Kidney (tissue), 14 donors: Measurements from ENCODE around the gene FIP1L1. TPM values are rescaled to one million over a fixed set of nuclear protein-coding genes. Genes with fewer than 3 reads are reported as not detected.

Experiments
- DNase-seq, 5 donors: peaks; one replicate each; pipeline ENCODE4 v3.0.0-alpha.2; 2013 to 2020
- FAIRE-seq: peaks from 2 replicates; lab custom pipeline; 2012; peaks lifted over from hg19 to GRCh38; lab: Jason Lieb, UNC
- H3K27ac ChIP-seq, 2 donors: one replicate each; pipeline ENCODE4 v1.7.0; 2013; ENCODE audit warnings: low read depth in 2 of 2, low read length in 2 of 2, inconsistent platforms in 1 of 2
- H3K27me3 ChIP-seq: one replicate; pipeline ENCODE4 v1.7.1; 2013; ENCODE audit warnings: low read length, inconsistent platforms; ENCODE audit not compliant: control insufficient read depth, insufficient read depth
- H3K36me3 ChIP-seq, 3 donors: one replicate each; pipeline versions ENCODE4 v1.7.0 to v1.7.1; 2013; ENCODE audit warnings: low read length in 3 of 3, control low read depth in 1 of 3, inconsistent platforms in 1 of 3; ENCODE audit not compliant: insufficient read depth in 3 of 3, control insufficient read depth in 2 of 3
- H3K4me1 ChIP-seq, 3 donors: one replicate each; pipeline versions ENCODE4 v1.7.0 to v1.7.1; 2013; ENCODE audit warnings: low read length in 3 of 3, inconsistent platforms in 1 of 3, low read depth in 1 of 3; ENCODE audit not compliant: control insufficient read depth in 2 of 3, insufficient read depth in 2 of 3
- H3K4me3 ChIP-seq, 3 donors: one replicate each; pipeline versions ENCODE4 v1.7.0 to v1.8.1; 2013; ENCODE audit warnings: low read length in 3 of 3, control low read depth in 1 of 3, inconsistent platforms in 1 of 3
- H3K9ac ChIP-seq, 3 donors: one replicate each; pipeline versions ENCODE4 v1.7.0 to v1.7.1; 2013; ENCODE audit warnings: low read length in 3 of 3, control low read depth in 1 of 3, inconsistent platforms in 1 of 3
- H3K9me3 ChIP-seq, 3 donors: one replicate each; pipeline versions ENCODE4 v1.7.0 to v1.7.1; 2013; ENCODE audit warnings: low read length in 3 of 3, control low read depth in 1 of 3, inconsistent platforms in 1 of 3; ENCODE audit not compliant: control insufficient read depth in 2 of 3, insufficient read depth in 1 of 3
- CTCF ChIP-seq: IDR thresholded peaks from 3 replicates; pipeline ENCODE4 v1.5.1; 2012; ENCODE audit warnings: mild to moderate bottlenecking, moderate library complexity, borderline replicate concordance; ENCODE audit not compliant: insufficient read depth; ENCODE audit errors: extremely low read depth
- intact Hi-C: fragments of 100-400 bp; cut with DNase I; formaldehyde crosslinking; loops from one replicate; pipeline ENCODE4 v1.11.1; 2022
- polyA plus RNA-seq: library from polyadenylated mRNA; stranded (reverse); fragments of 350-450 nt; fragmentation: Illumina TruSeq; extraction: RNeasy Lipid Tissue Mini Kit (QIAGEN cat#74804); gene quantifications from one replicate; pipeline ENCODE4 v1.2.3, GENCODE V29; 2014; ENCODE audit warnings: low read depth, low replicate concordance; ENCODE audit not compliant: insufficient read depth
- total RNA-seq: library from RNA; stranded (reverse); fragmentation: NEBNext Ultra II Directional; extraction: Animal tissue kit (Norgen Biotek cat#: 25700); gene quantifications from one replicate; pipeline ENCODE4 v1.2.1, GENCODE V29; 2021
- donor health status: control.
- donor health status: control.
- donor health status: control.
- donor health status: control.
- donor health status: control.
- donor health status: DM: yes; HTN: yes; CAD: no.
- donor health status: Normal renal cell carcinoma (clear cell type).

The FIP1L1 gene
- total and polyA plus RNA-seq, 2 donors from 2014 or later = 25.5 to 48.0 TPM

- peak within 1 kb of the TSS; percentile 73 to 83 (median 81) for H3K9ac ChIP-seq
- intact Hi-C loops = no loop called here
- no peak for TF ChIP-seq CTCF
- peak within 1 kb of the TSS; percentile 89 to 96 (median 93) for H3K4me3 ChIP-seq
- DNase-seq (peak; percentile 97 to 99 (median 99)), FAIRE-seq (peak; percentile 32)
- H3K27me3 ChIP-seq = no peaks in the 10 kb centered on the region
- H3K9me3 ChIP-seq = no peaks in the 10 kb centered on the region
- peak within 1 kb of the TSS; percentile 0 to 59 for H3K27ac ChIP-seq
- H3K4me1 ChIP-seq = peaks cover 0 to 10% (median 7%) of the 10 kb centered on the region in 3 donors
- no peaks in the 10 kb centered on the region for H3K36me3 ChIP-seq
Observed at GRCh38 chr4:53365486-53366300, 11.7 kb upstream of the FIP1L1 start, which contains the start of gene SCFD2. SCFD2 (minus strand) TSS chr4:53366061.

GRCh38 chr4:53366301-53366716 lies 11.1 kb upstream of the FIP1L1 start:
- Histone ChIP-seq H3K4me1 (peaks cover 0 to 10% (median 7%) of the 10 kb centered on the region in 3 donors), H3K36me3 (no peaks in the 10 kb centered on the region), H3K9me3 (no peaks in the 10 kb centered on the region), H3K9ac (peak overlapping the region in 2 of 3 donors; percentile 73 to 81), H3K4me3 (peak overlapping the region; percentile 89 to 96 (median 93)), H3K27me3 (no peaks in the 10 kb centered on the region), H3K27ac (peak overlapping the region; percentile 0 to 59)
- no peak for TF ChIP-seq CTCF
- DNase-seq (no peak), FAIRE-seq (no peak)
- intact Hi-C loops = no loop called here

- no peak for DNase-seq
- Histone ChIP-seq H3K27ac (no peak overlapping the region), H3K36me3 (no peaks in the 10 kb centered on the region), H3K9me3 (no peaks in the 10 kb centered on the region), H3K9ac (no peak overlapping the region), H3K27me3 (no peaks in the 10 kb centered on the region), H3K4me3 (no peak overlapping the region), H3K4me1 (peaks cover 0 to 8% (median 7%) of the 10 kb centered on the region in 3 donors)
- intact Hi-C loops = no loop called here
- no peak for FAIRE-seq
- TF ChIP-seq CTCF = no peak
Observed at GRCh38 chr4:53367721-53368120, 9.7 kb upstream of the FIP1L1 start.
